ENCODE results near the gene TMEM156.

TMEM156 gene

GRCh38 chr4:39032218-39033085, at the start of gene TMEM156:
TSS of gene TMEM156 (minus strand) at chr4:39032409. CDS start at chr4:39032313, 96 bp downstream.
- no peak for DNase-seq

- no peak for DNase-seq
These were observed 46.6 kb upstream of the TMEM156 start for GRCh38 chr4:39078829-39079228.

GRCh38 chr4:39068907-39069306, 36.7 kb upstream of the TMEM156 start:
- DNase-seq, result no peak

- DNase-seq, result no peak
These were observed 35.2 kb upstream of the TMEM156 start for GRCh38 chr4:39067451-39067850.

- no peak for DNase-seq
These were observed 34.8 kb upstream of the TMEM156 start for GRCh38 chr4:39067031-39067430.

- DNase-seq, result no peak
These were observed 34.2 kb upstream of the TMEM156 start for GRCh38 chr4:39066371-39066770.

- DNase-seq, result no peak
These were observed 31.2 kb upstream of the TMEM156 start for GRCh38 chr4:39063430-39063829.

- no peak for DNase-seq
These were observed 30.5 kb upstream of the TMEM156 start for GRCh38 chr4:39062770-39063097.

- no peak for DNase-seq
These were observed 30.0 kb upstream of the TMEM156 start, which contains the start of gene KLHL5 for GRCh38 chr4:39062094-39062769. TSS of gene KLHL5 (plus strand) at chr4:39062232. CDS start at chr4:39062653, 421 bp downstream.

GRCh38 chr4:39061457-39061856, 29.2 kb upstream of the TMEM156 start:
- DNase-seq, result no peak

GRCh38 chr4:39056023-39056422, 23.8 kb upstream of the TMEM156 start:
- no peak for DNase-seq

GRCh38 chr4:39054497-39054896, 22.3 kb upstream of the TMEM156 start:
- DNase-seq, result peak; percentile 92

- peak; percentile 38 for DNase-seq
These were observed 21.8 kb upstream of the TMEM156 start for GRCh38 chr4:39053983-39054382.

- DNase-seq, result peak; percentile 28
These were observed 19.3 kb upstream of the TMEM156 start for GRCh38 chr4:39051492-39051891.

GRCh38 chr4:39050590-39050989, 18.4 kb upstream of the TMEM156 start:
- DNase-seq, result peak; percentile 92

- no peak for DNase-seq
These were observed 16.1 kb upstream of the TMEM156 start for GRCh38 chr4:39048311-39048710.

GRCh38 chr4:39047681-39048080, 15.5 kb upstream of the TMEM156 start:
- no peak for DNase-seq

- no peak for DNase-seq
These were observed 14.0 kb upstream of the TMEM156 start for GRCh38 chr4:39046249-39046648.

- no peak for DNase-seq
These were observed 13.6 kb upstream of the TMEM156 start for GRCh38 chr4:39045827-39046221.

GRCh38 chr4:39044956-39045826, 13.0 kb upstream of the TMEM156 start:
- DNase-seq, result peak; percentile 45

- DNase-seq, result peak; percentile 96
These were observed 12.3 kb upstream of the TMEM156 start for GRCh38 chr4:39044364-39044955.

- DNase-seq, result peak; percentile 45
These were observed 11.7 kb upstream of the TMEM156 start for GRCh38 chr4:39043861-39044363.

Data from NCI-H82 (cell line).